ENCODE measurements around the gene LTO1. TPM values are rescaled to one million over a fixed set of nuclear protein-coding genes. Genes with fewer than 3 reads are reported as not detected.

The LTO1 gene
- total RNA-seq, 1 experiment from 2014 or later, result 25.3 TPM

DNA sequence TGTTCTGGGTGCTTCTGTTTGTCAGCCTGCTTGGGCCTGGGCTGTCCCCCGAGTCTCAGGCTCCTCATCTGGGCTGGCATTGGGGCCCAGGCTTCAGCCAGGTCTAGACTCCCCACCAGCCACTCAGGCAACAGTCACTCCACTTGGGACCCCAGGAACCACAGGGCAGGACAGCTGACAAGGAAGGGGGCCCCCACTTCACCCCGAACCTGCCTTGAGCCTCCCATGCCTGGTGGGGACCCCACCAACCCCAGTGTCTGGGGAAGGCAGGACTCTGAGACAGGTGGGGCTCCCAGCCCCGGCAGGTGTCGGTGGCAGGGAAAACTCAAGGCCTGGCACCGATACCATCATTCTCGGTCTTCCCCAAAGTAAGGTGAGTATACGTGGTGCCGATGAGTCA lies 11.7 kb upstream of the LTO1 start:
- no peaks in the 10 kb centered on the region for H3K4me1 ChIP-seq (ENCODE audit: insufficient read depth, low read length)
- H3K14ac ChIP-seq (ENCODE audit: insufficient read depth, low read length), result no peak overlapping the region
- H2BK120ac ChIP-seq (ENCODE audit: low read depth, low read length, poor library complexity, severe bottlenecking), result no peak overlapping the region
- H3T11ph ChIP-seq (ENCODE audit: low read length), result no peak overlapping the region
- no peaks in the 10 kb centered on the region for H3K9me3 ChIP-seq (ENCODE audit: control insufficient read depth, low read depth, low read length)
- no peak for DNase-seq
- H3K23me2 ChIP-seq (ENCODE audit: insufficient read length, low read depth, low read length, poor library complexity, severe bottlenecking), result no peaks in the 10 kb centered on the region
- H2BK20ac ChIP-seq (ENCODE audit: low read depth, low read length, poor library complexity, severe bottlenecking), result no peak overlapping the region
- no peak overlapping the region for H3K9ac ChIP-seq (ENCODE audit: extremely low read depth, insufficient read length, low read length)
- H2AFZ ChIP-seq (ENCODE audit: low read length), result no peak overlapping the region
- H3K27ac Mint-ChIP-seq, result no peak overlapping the region
- no peak overlapping the region for H3K4me2 ChIP-seq (ENCODE audit: insufficient read depth, insufficient read length, low read length)
- H3K4ac ChIP-seq (ENCODE audit: low read depth, low read length), result no peak overlapping the region
- H2BK15ac ChIP-seq (ENCODE audit: low read depth, low read length), result no peak overlapping the region
- H3K27me3 Mint-ChIP-seq (ENCODE audit: low read depth), result peaks cover 22% of the 10 kb centered on the region
- H3K79me2 ChIP-seq (ENCODE audit: insufficient read depth, low read length), result no peaks in the 10 kb centered on the region
- no peak overlapping the region for H3K4me3 Mint-ChIP-seq
- no peak overlapping the region for H3K18ac ChIP-seq (ENCODE audit: insufficient read length, low read depth, low read length)
- H3K36me3 Mint-ChIP-seq (ENCODE audit: insufficient read depth in 1 of 3, low read depth in 3 of 3), result peaks cover 0 to 1% (median 0%) of the 10 kb centered on the region in 3 experiments; a peak in 1 of 7 replicates
- no peak overlapping the region for H4K5ac ChIP-seq (ENCODE audit: insufficient read length, low read depth, low read length)
- H3K4me1 Mint-ChIP-seq, result peaks cover 2 to 8% of the 10 kb centered on the region in 2 experiments; a peak in 3 of 4 replicates
- no peaks in the 10 kb centered on the region for H3K79me1 ChIP-seq (ENCODE audit: insufficient read depth, low read depth, low read length, poor library complexity, severe bottlenecking)
- H3K27ac ChIP-seq (ENCODE audit: insufficient read length, low read depth, low read length), result no peak overlapping the region
- H2BK12ac ChIP-seq (ENCODE audit: insufficient read length, low read depth, low read length), result no peak overlapping the region
- H3K9me3 Mint-ChIP-seq, result peaks cover 0 to 7% of the 10 kb centered on the region in 2 experiments; a peak in 4 of 5 replicates
- no CpG with 5 or more reads among the region's 8 CpGs for whole genome bisulfite sequencing (ENCODE audit: extremely low coverage, insufficient read length, low lambda C conversion rate)
- H3K56ac ChIP-seq (ENCODE audit: insufficient read length, low read depth, low read length), result no peak overlapping the region
- H4K8ac ChIP-seq (replicated peaks; ENCODE audit: insufficient read length, low read depth, low read length), result no peak overlapping the region
- H4K91ac ChIP-seq (ENCODE audit: insufficient read length, low read depth, low read length), result no peak overlapping the region
- H3K23ac ChIP-seq (ENCODE audit: insufficient read length, low read depth, low read length), result no peak overlapping the region
- TF ChIP-seq CTCF (conservative IDR thresholded peaks at IDR 0.05), result no peak
- no peak overlapping the region for H2AK5ac ChIP-seq (ENCODE audit: insufficient read length, low read length)
- no peaks in the 10 kb centered on the region for H4K20me1 ChIP-seq (ENCODE audit: control insufficient read depth, insufficient read depth, insufficient read length)
- no peaks in the 10 kb centered on the region for H3K27me3 ChIP-seq (ENCODE audit: insufficient read depth, low read length)
- H2BK5ac ChIP-seq (ENCODE audit: insufficient read length, low read length), result no peak overlapping the region
